Astrocyte (in vitro differentiated cells and primary cell): ENCODE data around the gene IL16. TPM values are rescaled to one million over a fixed set of nuclear protein-coding genes. Genes with fewer than 3 reads are reported as not detected.
"Not testable (repeated sequence)": the region's sequence is repeated elsewhere in the genome, so short reads cannot be mapped to it uniquely, and the experiment has no call there.

Experiments
- DNase-seq: peaks from one replicate; pipeline ENCODE4 v3.0.0-alpha.2; 2010; ENCODE audit warnings: low read depth
- FAIRE-seq: peaks from 2 replicates; lab custom pipeline; 2011; peaks lifted over from hg19 to GRCh38; lab: Jason Lieb, UNC
- H2AFZ ChIP-seq: 2 replicates; pipeline ENCODE4 v1.6.0; 2012; ENCODE audit warnings: low read depth, low read length, inconsistent platforms
- H3K27ac ChIP-seq: 2 replicates; pipeline ENCODE4 v1.5.1; 2011; ENCODE audit warnings: low read depth, low read length, inconsistent platforms
- H3K27me3 ChIP-seq: 2 replicates; pipeline ENCODE4 v1.6.0; 2011; ENCODE audit warnings: low read length, inconsistent platforms; ENCODE audit not compliant: insufficient read depth
- H3K36me3 ChIP-seq: 2 replicates; pipeline ENCODE4 v1.5.1; 2011; ENCODE audit warnings: low read length, inconsistent platforms; ENCODE audit not compliant: insufficient read depth
- H3K4me1 ChIP-seq: 2 replicates; pipeline ENCODE4 v1.5.1; 2011; ENCODE audit warnings: low read length, inconsistent platforms; ENCODE audit not compliant: insufficient read depth
- H3K4me2 ChIP-seq: 2 replicates; pipeline ENCODE4 v1.6.0; 2012; ENCODE audit warnings: low read length, inconsistent platforms
- H3K4me3 ChIP-seq: 2 replicates; pipeline ENCODE4 v1.5.1; 2011; ENCODE audit warnings: low read depth, mild to moderate bottlenecking, low read length, inconsistent platforms; ENCODE audit not compliant: insufficient read depth
- H3K79me2 ChIP-seq: 2 replicates; pipeline ENCODE4 v1.6.0; 2012; ENCODE audit warnings: mild to moderate bottlenecking, low read length, inconsistent platforms; ENCODE audit not compliant: insufficient read depth
- H3K9ac ChIP-seq: 2 replicates; pipeline ENCODE4 v1.6.0; 2012; ENCODE audit warnings: mild to moderate bottlenecking, low read length, inconsistent platforms
- H3K9me3 ChIP-seq: 2 replicates; pipeline ENCODE4 v1.5.1; 2012; ENCODE audit warnings: low read depth, mild to moderate bottlenecking, low read length, inconsistent platforms; ENCODE audit not compliant: insufficient read depth
- H4K20me1 ChIP-seq: 2 replicates; pipeline ENCODE4 v1.6.0; 2012; ENCODE audit warnings: low read length, inconsistent platforms; ENCODE audit not compliant: insufficient read depth
- H3K27ac Mint-ChIP-seq: one replicate; pipeline ENCODE4 v1.8.0; 2021; ENCODE audit warnings: mild to moderate bottlenecking, mixed read lengths; ENCODE audit not compliant: unreplicated experiment
- H3K27me3 Mint-ChIP-seq: one replicate; pipeline ENCODE4 v1.8.0; 2021; ENCODE audit warnings: low read depth, mixed read lengths; ENCODE audit not compliant: unreplicated experiment
- H3K36me3 Mint-ChIP-seq: one replicate; pipeline ENCODE4 v1.8.0; 2021; ENCODE audit warnings: low read depth, mixed read lengths; ENCODE audit not compliant: unreplicated experiment
- H3K4me1 Mint-ChIP-seq: one replicate; pipeline ENCODE4 v1.8.0; 2021; ENCODE audit warnings: low read depth, mixed read lengths; ENCODE audit not compliant: unreplicated experiment
- H3K4me3 Mint-ChIP-seq: one replicate; pipeline ENCODE4 v1.8.0; 2021; ENCODE audit warnings: mild to moderate bottlenecking, moderate library complexity, mixed read lengths; ENCODE audit not compliant: unreplicated experiment
- H3K9me3 Mint-ChIP-seq: one replicate; pipeline ENCODE4 v1.8.0; 2021; ENCODE audit warnings: mild to moderate bottlenecking, mixed read lengths; ENCODE audit not compliant: unreplicated experiment
- EZH2 ChIP-seq: IDR thresholded peaks from 2 replicates; pipeline ENCODE4 v1.6.1; 2012; ENCODE audit warnings: mild to moderate bottlenecking, low read length, inconsistent platforms; ENCODE audit not compliant: insufficient read depth
- total RNA-seq: library from RNA; stranded (reverse); gene quantifications from 2 replicates; pipeline ENCODE4 v1.2.1, GENCODE V29; 2021
- TF ChIP-seq, protein P1 (sequence below): IDR thresholded peaks from 2 replicates; pipeline ENCODE4 v1.5.1; 2011; ENCODE audit warnings: low read depth, mild to moderate bottlenecking, inconsistent platforms, low read length, moderate library complexity; ENCODE audit not compliant: insufficient read depth

IL16 gene
- total RNA-seq, 1 donor from 2014 or later: 0.36 TPM

DNA sequence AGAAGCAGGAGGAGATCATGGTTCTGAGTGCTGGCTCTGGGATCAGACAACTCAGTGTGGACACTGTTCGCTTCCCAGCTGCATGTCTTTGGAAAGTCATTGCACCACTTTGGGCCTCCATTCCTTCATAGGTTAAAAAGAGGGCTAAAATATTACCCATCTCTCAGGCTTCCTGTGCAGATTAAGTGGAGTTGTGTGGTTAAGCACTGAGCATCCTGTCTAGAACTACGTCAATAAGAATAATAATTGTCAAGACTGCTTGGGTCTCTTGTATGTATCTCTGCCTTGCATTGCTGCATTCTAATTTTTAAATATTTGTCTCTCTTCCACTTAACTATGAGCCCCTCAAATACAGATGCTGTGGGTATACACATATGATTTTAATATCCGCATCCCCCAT lies 40.4 kb upstream of the IL16 start:
- H3K4me3 ChIP-seq: no peak overlapping the region
- Mint-ChIP-seq H3K27ac (no peak overlapping the region), H3K36me3 (no peaks in the 10 kb centered on the region), H3K9me3 (peaks cover 1% of the 10 kb centered on the region), H3K4me1 (peaks cover 6% of the 10 kb centered on the region), H3K4me3 (no peak overlapping the region), H3K27me3 (peaks cover 11% of the 10 kb centered on the region)
- H3K4me1 ChIP-seq: peaks cover 8% of the 10 kb centered on the region
- DNase-seq (no peak), FAIRE-seq (no peak)
- H2AFZ ChIP-seq: no peak overlapping the region
- H3K4me2 ChIP-seq: no peak overlapping the region
- no peak overlapping the region for H3K27ac ChIP-seq
- H3K9me3 ChIP-seq: no peaks in the 10 kb centered on the region
- no peaks in the 10 kb centered on the region for H3K79me2 ChIP-seq
- TF ChIP-seq, protein P1, sequence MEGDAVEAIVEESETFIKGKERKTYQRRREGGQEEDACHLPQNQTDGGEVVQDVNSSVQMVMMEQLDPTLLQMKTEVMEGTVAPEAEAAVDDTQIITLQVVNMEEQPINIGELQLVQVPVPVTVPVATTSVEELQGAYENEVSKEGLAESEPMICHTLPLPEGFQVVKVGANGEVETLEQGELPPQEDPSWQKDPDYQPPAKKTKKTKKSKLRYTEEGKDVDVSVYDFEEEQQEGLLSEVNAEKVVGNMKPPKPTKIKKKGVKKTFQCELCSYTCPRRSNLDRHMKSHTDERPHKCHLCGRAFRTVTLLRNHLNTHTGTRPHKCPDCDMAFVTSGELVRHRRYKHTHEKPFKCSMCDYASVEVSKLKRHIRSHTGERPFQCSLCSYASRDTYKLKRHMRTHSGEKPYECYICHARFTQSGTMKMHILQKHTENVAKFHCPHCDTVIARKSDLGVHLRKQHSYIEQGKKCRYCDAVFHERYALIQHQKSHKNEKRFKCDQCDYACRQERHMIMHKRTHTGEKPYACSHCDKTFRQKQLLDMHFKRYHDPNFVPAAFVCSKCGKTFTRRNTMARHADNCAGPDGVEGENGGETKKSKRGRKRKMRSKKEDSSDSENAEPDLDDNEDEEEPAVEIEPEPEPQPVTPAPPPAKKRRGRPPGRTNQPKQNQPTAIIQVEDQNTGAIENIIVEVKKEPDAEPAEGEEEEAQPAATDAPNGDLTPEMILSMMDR: no peak
- no peak for TF ChIP-seq EZH2
- H3K27me3 ChIP-seq: peaks cover 4% of the 10 kb centered on the region
- H4K20me1 ChIP-seq: no peaks in the 10 kb centered on the region
- H3K9ac ChIP-seq: no peak overlapping the region
- H3K36me3 ChIP-seq: no peaks in the 10 kb centered on the region

DNA sequence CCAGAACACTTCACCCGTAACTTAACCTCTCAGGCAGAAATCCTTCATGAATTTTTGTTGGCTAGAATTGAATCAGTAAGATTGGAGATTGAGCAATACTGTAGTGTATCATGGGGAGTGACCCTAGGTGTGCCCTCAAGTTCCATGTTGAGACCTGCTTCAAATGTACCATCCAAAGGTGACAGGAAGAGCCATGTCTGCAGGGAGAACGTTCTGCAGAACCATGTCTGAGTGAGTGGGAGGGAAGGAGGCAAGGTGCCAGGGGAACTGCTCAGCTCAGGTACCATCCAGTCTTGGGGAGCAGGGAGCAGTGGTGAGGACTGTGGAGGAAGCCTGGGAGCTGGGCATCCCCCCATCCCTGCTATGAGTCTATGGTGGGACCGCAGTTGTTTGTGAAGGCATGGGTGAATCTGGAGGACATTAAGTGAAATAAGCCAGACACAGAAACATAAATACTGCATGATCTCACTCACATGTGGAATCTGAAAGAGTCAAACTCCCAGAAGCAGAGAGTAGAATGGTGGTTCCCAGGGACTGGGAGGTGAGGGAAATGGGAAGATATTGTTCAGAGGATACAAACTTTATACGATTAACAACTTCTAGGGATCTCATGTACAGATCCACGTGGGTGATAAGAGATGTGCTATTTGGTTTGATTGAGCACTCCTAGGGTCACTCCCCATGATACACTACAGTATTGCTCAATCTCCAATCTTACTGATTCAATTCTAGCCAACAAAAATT lies 39.3 kb upstream of the IL16 start:
- no peak for DNase-seq
- peaks cover 8% of the 10 kb centered on the region for H3K4me1 ChIP-seq

DNA sequence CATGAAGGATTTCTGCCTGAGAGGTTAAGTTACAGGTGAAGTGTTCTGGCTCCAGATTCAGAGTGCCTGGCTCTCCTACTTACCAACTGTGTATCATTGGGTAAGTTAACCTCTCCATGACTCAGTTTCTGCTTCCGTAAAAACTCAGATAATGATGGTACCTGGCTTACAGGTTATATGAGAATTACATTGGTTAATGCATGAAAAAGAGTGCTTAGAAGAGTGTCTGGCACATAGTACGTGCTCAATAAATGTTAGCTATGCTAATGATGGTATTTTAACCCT lies 38.8 kb upstream of the IL16 start:
- Histone ChIP-seq H2AFZ (no peak overlapping the region), H3K9ac (no peak overlapping the region), H3K27me3 (peaks cover 7% of the 10 kb centered on the region), H4K20me1 (no peaks in the 10 kb centered on the region), H3K4me1 (peaks cover 8% of the 10 kb centered on the region), H3K9me3 (no peaks in the 10 kb centered on the region), H3K4me3 (no peak overlapping the region), H3K4me2 (no peak overlapping the region), H3K36me3 (no peaks in the 10 kb centered on the region), H3K79me2 (no peaks in the 10 kb centered on the region), H3K27ac (no peak overlapping the region)
- Mint-ChIP-seq H3K4me3 (no peak overlapping the region), H3K4me1 (peaks cover 11% of the 10 kb centered on the region), H3K27ac (no peak overlapping the region), H3K36me3 (no peaks in the 10 kb centered on the region), H3K9me3 (peaks cover 1% of the 10 kb centered on the region), H3K27me3 (peaks cover 18% of the 10 kb centered on the region)
- FAIRE-seq: no peak
- DNase-seq: no peak
- no peak for TF ChIP-seq EZH2
- TF ChIP-seq, protein P1: no peak

More for the DNA sequence above, 39.3 kb upstream of the IL16 start:
- H3K9me3 Mint-ChIP-seq: peaks cover 1% of the 10 kb centered on the region
- Histone ChIP-seq H3K27me3 (peaks cover 5% of the 10 kb centered on the region), H3K36me3 (no peaks in the 10 kb centered on the region), H3K9me3 (no peaks in the 10 kb centered on the region), H4K20me1 (no peaks in the 10 kb centered on the region), H3K4me2 (no peak overlapping the region), H2AFZ (no peak overlapping the region), H3K4me3 (no peak overlapping the region), H3K27ac (no peak overlapping the region), H3K9ac (no peak overlapping the region), H3K79me2 (no peaks in the 10 kb centered on the region)
- no peak overlapping the region for H3K4me3 Mint-ChIP-seq
- no peaks in the 10 kb centered on the region for H3K36me3 Mint-ChIP-seq
- no peak overlapping the region for H3K27ac Mint-ChIP-seq
- TF ChIP-seq, protein P1: no peak
- no peak for TF ChIP-seq EZH2
- peaks cover 17% of the 10 kb centered on the region for H3K27me3 Mint-ChIP-seq
- no peak for FAIRE-seq
- H3K4me1 Mint-ChIP-seq: peaks cover 10% of the 10 kb centered on the region

DNA sequence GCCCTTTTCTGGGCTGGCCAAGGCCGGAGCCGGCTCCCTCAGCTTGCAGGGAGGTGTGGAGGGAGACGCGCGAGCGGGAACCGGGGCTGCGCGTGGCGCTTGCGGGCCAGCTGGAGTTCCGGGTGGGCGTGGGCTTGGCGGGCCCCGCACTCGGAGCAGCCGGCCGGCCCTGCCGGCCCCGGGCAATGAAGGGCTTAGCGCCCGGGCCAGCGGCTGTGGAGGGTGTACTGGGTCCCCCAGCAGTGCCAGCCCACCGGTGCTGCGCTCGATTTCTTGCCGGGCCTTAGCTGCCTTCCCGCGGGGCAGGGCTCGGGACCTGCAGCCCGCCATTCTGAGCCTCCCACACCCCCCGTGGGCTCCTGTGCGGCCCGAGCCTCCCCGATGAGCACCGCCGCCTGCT lies 38.1 kb upstream of the IL16 start:
- DNase-seq, H3K4me2 ChIP-seq, H4K20me1 ChIP-seq, H2AFZ ChIP-seq, H3K4me3 Mint-ChIP-seq, H3K9me3 Mint-ChIP-seq, H3K27ac Mint-ChIP-seq, H3K4me1 ChIP-seq, H3K4me3 ChIP-seq, H3K9ac ChIP-seq, H3K27ac ChIP-seq, H3K9me3 ChIP-seq, H3K36me3 ChIP-seq, H3K27me3 ChIP-seq, FAIRE-seq, H3K79me2 ChIP-seq, H3K36me3 Mint-ChIP-seq: not testable (repeated sequence)
- Mint-ChIP-seq H3K27me3 (peaks cover 17% of the 10 kb centered on the region), H3K4me1 (peaks cover 11% of the 10 kb centered on the region)
